ENCODE results near the gene SCN4A.

Gene SCN4A

GRCh38 chr17:63993368-63993985, 20.8 kb upstream of the SCN4A start:
- TF ChIP-seq MAX (IDR thresholded peaks at IDR 0.05; ENCODE audit: low read depth, low read length), result no peak
- TF ChIP-seq MYC (IDR thresholded peaks at IDR 0.05; ENCODE audit: low read depth, low read length), result no peak
- no peak overlapping the region for H3K4me3 ChIP-seq (ENCODE audit: low read depth, low read length)
- no peak for DNase-seq (ENCODE audit: low read depth)

GRCh38 chr17:63991611-63992010, 18.9 kb upstream of the SCN4A start:
- H3K4me3 ChIP-seq (ENCODE audit: low read depth, low read length), result no peak overlapping the region
- TF ChIP-seq MAX (IDR thresholded peaks at IDR 0.05; ENCODE audit: low read depth, low read length), result no peak
- TF ChIP-seq POLR2A (IDR thresholded peaks at IDR 0.05; ENCODE audit: extremely low read depth, insufficient read length), result no peak
- TF ChIP-seq MYC (IDR thresholded peaks at IDR 0.05; ENCODE audit: low read depth, low read length), result no peak
- no peak for TF ChIP-seq CTCF (IDR thresholded peaks at IDR 0.05; ENCODE audit: low read depth, low read length)
- no peak for DNase-seq (ENCODE audit: low read depth)

GRCh38 chr17:63989622-63990345, 17.1 kb upstream of the SCN4A start:
- no peak for TF ChIP-seq MYC (IDR thresholded peaks at IDR 0.05; ENCODE audit: low read depth, low read length)
- TF ChIP-seq POLR2A (IDR thresholded peaks at IDR 0.05; ENCODE audit: extremely low read depth, insufficient read length), result no peak
- TF ChIP-seq CTCF (IDR thresholded peaks at IDR 0.05; ENCODE audit: low read depth, low read length), result no peak
- no peak for TF ChIP-seq MAX (IDR thresholded peaks at IDR 0.05; ENCODE audit: low read depth, low read length)
- no peak for DNase-seq (ENCODE audit: low read depth)
- H3K4me3 ChIP-seq (ENCODE audit: low read depth, low read length), result no peak overlapping the region

- TF ChIP-seq CTCF (IDR thresholded peaks at IDR 0.05; ENCODE audit: low read depth, low read length) (no peak), POLR2A (IDR thresholded peaks at IDR 0.05; ENCODE audit: extremely low read depth, insufficient read length) (no peak), MAX (IDR thresholded peaks at IDR 0.05; ENCODE audit: low read depth, low read length) (no peak), MYC (IDR thresholded peaks at IDR 0.05; ENCODE audit: low read depth, low read length) (no peak)
- H3K4me3 ChIP-seq (ENCODE audit: low read depth, low read length), result no peak overlapping the region
- no peak for DNase-seq (ENCODE audit: low read depth)
These were observed 16.3 kb upstream of the SCN4A start for GRCh38 chr17:63988741-63989621.

GRCh38 chr17:63988127-63988478, 15.4 kb upstream of the SCN4A start:
- TF ChIP-seq MYC (IDR thresholded peaks at IDR 0.05; ENCODE audit: low read depth, low read length) (no peak), MAX (IDR thresholded peaks at IDR 0.05; ENCODE audit: low read depth, low read length) (no peak), POLR2A (IDR thresholded peaks at IDR 0.05; ENCODE audit: extremely low read depth, insufficient read length) (no peak), CTCF (IDR thresholded peaks at IDR 0.05; ENCODE audit: low read depth, low read length) (no peak)
- H3K4me3 ChIP-seq (ENCODE audit: low read depth, low read length), result no peak overlapping the region
- no peak for DNase-seq (ENCODE audit: low read depth)

Data from NB4 (cell line).